ENCODE data around the gene SMPX. TPM values are rescaled to one million over a fixed set of nuclear protein-coding genes. Genes with fewer than 3 reads are reported as not detected.

The SMPX gene
- total and polyA plus RNA-seq, 2 experiments from 2014 or later, result not detected

DNA sequence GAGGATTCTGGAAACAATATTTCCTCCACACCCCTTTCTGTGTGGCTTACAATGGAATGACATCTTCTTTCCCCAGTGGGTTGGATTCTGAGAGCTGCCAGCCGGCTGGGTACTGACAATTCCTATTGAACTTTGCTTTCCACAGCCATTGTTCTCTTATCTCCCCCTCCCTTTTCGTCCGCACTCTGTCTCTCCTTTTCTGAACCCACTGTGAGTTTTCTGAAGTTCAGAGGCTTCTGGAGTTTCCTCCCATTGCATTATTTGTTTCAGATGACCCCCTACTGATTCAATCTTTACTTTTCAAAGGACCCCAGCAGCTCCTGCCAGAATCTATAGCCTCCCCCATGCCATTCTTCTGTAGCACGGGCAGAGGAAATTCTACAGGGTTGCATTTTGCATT lies 10.4 kb downstream of the SMPX start (continued):
- TF ChIP-seq ZNF462 (CRISPR knock-in tag; IDR thresholded peaks at IDR 0.05) (no peak), NANOG (IDR thresholded peaks at IDR 0.05; ENCODE audit: borderline replicate concordance) (no peak), EZH2phosphoT487 (IDR thresholded peaks at IDR 0.05; ENCODE audit: unreplicated experiment) (no peak), STAT1 (IDR thresholded peaks at IDR 0.05; ENCODE audit: unreplicated experiment) (no peak)

- Histone ChIP-seq H3K4me1 (ENCODE audit: insufficient read depth) (peaks cover 26% of the 10 kb centered on the region), H3K79me2 (replicated peaks; ENCODE audit: insufficient read depth) (no peaks in the 10 kb centered on the region), H3K27me3 (ENCODE audit: insufficient read depth) (no peaks in the 10 kb centered on the region), H3K36me3 (ENCODE audit: insufficient read depth) (no peaks in the 10 kb centered on the region), H3F3A (replicated peaks; ENCODE audit: low read depth) (no peaks in the 10 kb centered on the region), H4K20me1 (replicated peaks; ENCODE audit: insufficient read depth) (no peaks in the 10 kb centered on the region), H2AFZ (no peak overlapping the region), H3K4me3 (no peak overlapping the region), H3K27ac (ENCODE audit: low read depth) (no peak overlapping the region), H3K9me2 (ENCODE audit: insufficient read depth) (no peaks in the 10 kb centered on the region), H3K4me2 (no peak overlapping the region)
- no peaks in the 10 kb centered on the region for H3K36me3 Mint-ChIP-seq (ENCODE audit: low read depth)
- peaks cover 34% of the 10 kb centered on the region for H3K4me1 Mint-ChIP-seq
- no peak overlapping the region for H3K4me3 Mint-ChIP-seq
- ATAC-seq (no peak), DNase-seq (ENCODE audit: low spot score) (peak; percentile 41)
- no peak overlapping the region for H3K27ac Mint-ChIP-seq
- H3K27me3 Mint-ChIP-seq (ENCODE audit: insufficient read depth, low read depth, poor library complexity), result no peaks in the 10 kb centered on the region
- H3K9me3 Mint-ChIP-seq, result no peaks in the 10 kb centered on the region
- TF ChIP-seq, protein P1, sequence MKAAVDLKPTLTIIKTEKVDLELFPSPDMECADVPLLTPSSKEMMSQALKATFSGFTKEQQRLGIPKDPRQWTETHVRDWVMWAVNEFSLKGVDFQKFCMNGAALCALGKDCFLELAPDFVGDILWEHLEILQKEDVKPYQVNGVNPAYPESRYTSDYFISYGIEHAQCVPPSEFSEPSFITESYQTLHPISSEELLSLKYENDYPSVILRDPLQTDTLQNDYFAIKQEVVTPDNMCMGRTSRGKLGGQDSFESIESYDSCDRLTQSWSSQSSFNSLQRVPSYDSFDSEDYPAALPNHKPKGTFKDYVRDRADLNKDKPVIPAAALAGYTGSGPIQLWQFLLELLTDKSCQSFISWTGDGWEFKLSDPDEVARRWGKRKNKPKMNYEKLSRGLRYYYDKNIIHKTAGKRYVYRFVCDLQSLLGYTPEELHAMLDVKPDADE (IDR thresholded peaks at IDR 0.05), result no peak
- no peak for TF ChIP-seq ZNF331 (CRISPR knock-in tag; IDR thresholded peaks at IDR 0.05; ENCODE audit: low read depth)
- TF ChIP-seq CTCF (conservative IDR thresholded peaks at IDR 0.05; ENCODE audit: low read depth in 2 of 2), result peak; percentile 61 to 65
- no peak for TF ChIP-seq ZNF462 (CRISPR knock-in tag; IDR thresholded peaks at IDR 0.05)
These were observed 12.2 kb downstream of the SMPX start for GRCh38 chrX:21745756-21746155.
